Mucosa of descending colon (tissue), 3 donors: ENCODE results near the gene LYZ. TPM values are rescaled to one million over a fixed set of nuclear protein-coding genes. Genes with fewer than 3 reads are reported as not detected.

Experiments
- ATAC-seq: fragments of 200-7000 bp; cut with Tn5 transposase; one replicate; pipeline ENCODE4 v1.9.1; 2020; ENCODE audit warnings: mild to moderate bottlenecking, moderate library complexity
- DNase-seq, 3 donors: peaks; one replicate each; pipeline ENCODE4 v3.0.0-alpha.2; 2020
- H3K36me3 ChIP-seq: fragments of 200-600 bp; one replicate; pipeline ENCODE4 v1.8.0; 2021; ENCODE audit warnings: low read depth, mild to moderate bottlenecking
- H3K4me1 ChIP-seq: fragments of 200-600 bp; one replicate; pipeline ENCODE4 v1.8.0; 2021; ENCODE audit warnings: low read depth, mild to moderate bottlenecking
- H3K4me3 ChIP-seq: fragments of 200-600 bp; one replicate; pipeline ENCODE4 v1.8.0; 2021; ENCODE audit warnings: mild to moderate bottlenecking
- H3K9me3 ChIP-seq: fragments of 200-600 bp; one replicate; pipeline ENCODE4 v1.8.0; 2021; ENCODE audit warnings: mild to moderate bottlenecking
- intact Hi-C, 2 donors: fragments of 100-400 bp; cut with DNase I in 1 of 2; cut with micrococcal nuclease in 1 of 2; formaldehyde crosslinking; loops; one replicate each; pipeline versions ENCODE4 v1.11.0 to v1.11.1; 2022; cut with DNase I, micrococcal nuclease
- total RNA-seq, 3 donors: library from RNA; stranded (reverse); fragmentation: NEBNext Ultra II Directional in 2 of 3; extraction: Animal tissue kit (Norgen Biotek cat#: 25700) in 2 of 3; gene quantifications; one replicate each; pipeline versions ENCODE4 v1.2.1 to v1.2.4, GENCODE V29; 2021 to 2023
- TF ChIP-seq, protein P1 (sequence below): fragments of 200-600 bp; IDR thresholded peaks from one replicate; pipeline ENCODE4 v1.8.0; 2022; ENCODE audit warnings: antibody characterized with exemption, mild to moderate bottlenecking
- donor health status: DM: no; HTN: no; CAD: no; lungs with moderate emphysema.
- donor health status: DM: no; HTN: no; CAD: no.
- donor health status: DM: no; HTN: yes; CAD: no.

Gene LYZ
- total RNA-seq, 3 donors from 2014 or later = 47.7 to 118 (median 55.2) TPM

DNA sequence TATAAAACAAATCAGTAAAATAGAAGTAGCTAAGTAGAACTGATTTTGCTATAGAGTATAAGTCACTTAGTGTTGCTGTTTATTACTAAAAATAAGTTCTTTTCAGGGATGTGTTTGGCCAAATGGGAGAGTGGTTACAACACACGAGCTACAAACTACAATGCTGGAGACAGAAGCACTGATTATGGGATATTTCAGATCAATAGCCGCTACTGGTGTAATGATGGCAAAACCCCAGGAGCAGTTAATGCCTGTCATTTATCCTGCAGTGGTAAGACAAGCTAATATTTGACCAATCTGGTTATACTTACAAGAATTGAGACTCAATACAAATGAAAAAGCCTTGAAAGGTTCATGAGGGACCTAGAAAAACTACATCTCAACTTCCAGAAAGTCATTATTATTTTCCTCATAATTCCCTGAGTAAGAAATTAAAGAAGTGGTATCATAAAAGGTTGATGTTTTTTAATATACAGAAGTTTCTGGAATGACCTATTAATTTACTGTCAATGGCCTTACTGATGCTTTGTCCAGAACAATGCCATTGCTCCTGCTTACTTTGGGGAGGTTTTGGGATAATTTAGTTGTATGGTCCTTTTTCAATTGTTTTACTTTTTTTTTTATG lies 1.9 kb downstream of the LYZ start:
- no peaks in the 10 kb centered on the region for H3K9me3 ChIP-seq
- intact Hi-C loops = no loop called here
- ATAC-seq = no peak

DNA sequence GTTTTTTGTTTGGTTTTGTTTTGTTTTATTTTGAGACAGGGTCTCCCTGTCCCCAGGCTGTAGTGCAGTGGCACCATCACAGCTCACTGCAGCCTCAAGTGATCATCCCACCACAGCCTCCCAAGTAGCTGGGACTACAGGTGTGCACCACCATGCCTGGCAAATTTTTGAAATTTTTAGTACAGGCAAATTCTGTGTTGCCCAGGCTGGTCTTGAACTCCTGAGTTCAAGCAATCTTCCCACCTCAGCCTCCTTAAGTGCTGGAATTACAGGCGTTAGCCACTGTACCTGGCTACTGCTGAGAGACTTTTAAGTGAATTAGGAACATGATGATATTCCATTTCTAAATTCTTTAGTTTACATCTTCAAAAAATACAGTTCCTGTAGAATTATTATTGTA lies 2.6 kb downstream of the LYZ start:
- TF ChIP-seq, protein P1, sequence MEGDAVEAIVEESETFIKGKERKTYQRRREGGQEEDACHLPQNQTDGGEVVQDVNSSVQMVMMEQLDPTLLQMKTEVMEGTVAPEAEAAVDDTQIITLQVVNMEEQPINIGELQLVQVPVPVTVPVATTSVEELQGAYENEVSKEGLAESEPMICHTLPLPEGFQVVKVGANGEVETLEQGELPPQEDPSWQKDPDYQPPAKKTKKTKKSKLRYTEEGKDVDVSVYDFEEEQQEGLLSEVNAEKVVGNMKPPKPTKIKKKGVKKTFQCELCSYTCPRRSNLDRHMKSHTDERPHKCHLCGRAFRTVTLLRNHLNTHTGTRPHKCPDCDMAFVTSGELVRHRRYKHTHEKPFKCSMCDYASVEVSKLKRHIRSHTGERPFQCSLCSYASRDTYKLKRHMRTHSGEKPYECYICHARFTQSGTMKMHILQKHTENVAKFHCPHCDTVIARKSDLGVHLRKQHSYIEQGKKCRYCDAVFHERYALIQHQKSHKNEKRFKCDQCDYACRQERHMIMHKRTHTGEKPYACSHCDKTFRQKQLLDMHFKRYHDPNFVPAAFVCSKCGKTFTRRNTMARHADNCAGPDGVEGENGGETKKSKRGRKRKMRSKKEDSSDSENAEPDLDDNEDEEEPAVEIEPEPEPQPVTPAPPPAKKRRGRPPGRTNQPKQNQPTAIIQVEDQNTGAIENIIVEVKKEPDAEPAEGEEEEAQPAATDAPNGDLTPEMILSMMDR = no peak
- DNase-seq (no peak), ATAC-seq (no peak)
- H3K4me3 ChIP-seq = no peak overlapping the region
- no peaks in the 10 kb centered on the region for H3K4me1 ChIP-seq
- no peaks in the 10 kb centered on the region for H3K9me3 ChIP-seq
- no peaks in the 10 kb centered on the region for H3K36me3 ChIP-seq
- intact Hi-C loops = no loop called here

More for the DNA sequence above, 1.9 kb downstream of the LYZ start:
- H3K36me3 ChIP-seq = no peaks in the 10 kb centered on the region
- H3K4me3 ChIP-seq = no peak overlapping the region
- no peaks in the 10 kb centered on the region for H3K4me1 ChIP-seq
- TF ChIP-seq, protein P1 = no peak
- no peak for DNase-seq

DNA sequence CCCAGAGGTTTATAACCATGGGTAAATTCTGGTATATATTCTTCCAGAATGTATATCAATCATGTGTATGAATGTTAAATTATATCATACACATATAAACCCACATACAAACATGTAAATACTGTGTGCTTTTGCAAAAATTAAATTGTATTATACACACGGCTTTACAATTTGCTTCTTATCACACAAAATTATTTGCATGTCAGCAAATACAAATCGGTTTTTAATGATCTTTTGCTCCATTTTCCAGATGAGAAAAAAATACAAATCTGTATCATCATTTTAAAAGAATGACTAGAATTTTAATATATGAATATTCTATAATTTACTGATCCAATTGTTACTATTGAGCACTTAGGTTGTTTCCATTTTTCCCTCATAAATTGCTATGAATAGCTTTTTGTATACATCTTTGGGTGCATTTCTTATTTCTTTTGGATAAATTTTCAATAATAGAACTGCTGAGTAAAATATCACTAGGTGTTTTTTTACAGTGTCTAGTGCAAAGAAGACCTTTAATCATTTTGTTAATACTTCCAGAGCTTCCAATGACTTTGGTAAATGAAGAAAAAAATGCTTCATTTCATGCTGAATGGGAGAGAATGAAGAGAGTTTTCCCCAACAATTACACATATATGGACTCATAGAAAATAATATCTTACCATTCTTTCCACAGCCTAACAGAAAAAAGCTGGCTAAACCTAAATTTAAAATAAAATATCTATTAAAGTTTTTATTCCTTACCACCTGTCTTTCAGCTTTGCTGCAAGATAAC lies 3.5 kb downstream of the LYZ start:
- Histone ChIP-seq H3K4me3 (no peak overlapping the region), H3K36me3 (no peaks in the 10 kb centered on the region), H3K4me1 (no peaks in the 10 kb centered on the region), H3K9me3 (no peaks in the 10 kb centered on the region)
- DNase-seq (no peak), ATAC-seq (no peak)
- intact Hi-C loops = no loop called here
- TF ChIP-seq, protein P1 = no peak

DNA sequence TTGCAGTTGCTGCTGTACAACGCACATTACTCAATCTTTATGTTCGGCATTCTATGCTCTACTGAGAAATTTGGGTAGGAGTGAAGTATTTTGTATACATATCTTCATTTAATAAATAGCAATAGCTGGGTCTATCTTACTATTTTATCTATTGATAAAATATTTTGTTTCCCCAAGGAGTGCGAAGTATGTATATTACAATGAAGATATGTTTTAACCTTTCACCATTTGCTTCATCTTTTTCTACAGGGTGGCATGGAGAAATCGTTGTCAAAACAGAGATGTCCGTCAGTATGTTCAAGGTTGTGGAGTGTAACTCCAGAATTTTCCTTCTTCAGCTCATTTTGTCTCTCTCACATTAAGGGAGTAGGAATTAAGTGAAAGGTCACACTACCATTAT lies 4.7 kb downstream of the LYZ start:
- no peak for DNase-seq
- no peaks in the 10 kb centered on the region for H3K4me1 ChIP-seq
- intact Hi-C loops = no loop called here
- H3K36me3 ChIP-seq = no peaks in the 10 kb centered on the region
- TF ChIP-seq, protein P1 = no peak
- no peak overlapping the region for H3K4me3 ChIP-seq
- ATAC-seq = no peak
- H3K9me3 ChIP-seq = no peaks in the 10 kb centered on the region

DNA sequence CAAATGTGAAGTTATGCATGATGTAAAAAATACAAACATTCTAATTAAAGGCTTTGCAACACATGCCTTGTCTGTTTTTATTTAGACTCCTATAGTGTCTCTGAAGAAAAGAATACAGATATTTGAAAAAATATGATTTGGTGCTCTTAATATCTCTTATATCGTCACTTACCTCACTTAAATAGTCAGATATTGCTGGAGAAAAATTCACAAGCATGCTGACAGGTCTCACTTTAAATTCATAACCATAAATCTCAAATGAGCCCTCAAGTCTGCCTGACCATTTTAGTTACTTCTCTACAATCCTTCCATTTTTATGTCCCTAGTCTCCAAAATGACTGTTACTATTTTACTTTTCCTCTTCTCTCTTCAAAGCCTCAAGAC lies 6.0 kb downstream of the LYZ start:
- Histone ChIP-seq H3K4me1 (peaks cover under 1% of the 10 kb centered on the region), H3K36me3 (no peaks in the 10 kb centered on the region), H3K9me3 (no peaks in the 10 kb centered on the region), H3K4me3 (no peak overlapping the region)
- ATAC-seq = no peak
- TF ChIP-seq, protein P1 = no peak
- intact Hi-C loops = no loop called here
- no peak for DNase-seq
